Measurements from ENCODE around the gene STRAP.

GRCh38 chr12:15856097-15856982 is 25.8 kb upstream of the STRAP start:
- no peak for TF ChIP-seq POLR2A (IDR thresholded peaks at IDR 0.05)
- TF ChIP-seq CTCF (IDR thresholded peaks at IDR 0.05), result peak; percentile 58 to 82 (median 74)
- TF ChIP-seq POLR2AphosphoS5 (IDR thresholded peaks at IDR 0.05), result no peak
